Measurements from ENCODE around the gene ENTPD6. TPM values are rescaled to one million over a fixed set of nuclear protein-coding genes. Genes with fewer than 3 reads are reported as not detected.

Gene ENTPD6
- total and polyA plus RNA-seq, 2 of the 4 experiments (the other 2 are of a cell fraction) = 61.1 to 98.6 TPM

DNA sequence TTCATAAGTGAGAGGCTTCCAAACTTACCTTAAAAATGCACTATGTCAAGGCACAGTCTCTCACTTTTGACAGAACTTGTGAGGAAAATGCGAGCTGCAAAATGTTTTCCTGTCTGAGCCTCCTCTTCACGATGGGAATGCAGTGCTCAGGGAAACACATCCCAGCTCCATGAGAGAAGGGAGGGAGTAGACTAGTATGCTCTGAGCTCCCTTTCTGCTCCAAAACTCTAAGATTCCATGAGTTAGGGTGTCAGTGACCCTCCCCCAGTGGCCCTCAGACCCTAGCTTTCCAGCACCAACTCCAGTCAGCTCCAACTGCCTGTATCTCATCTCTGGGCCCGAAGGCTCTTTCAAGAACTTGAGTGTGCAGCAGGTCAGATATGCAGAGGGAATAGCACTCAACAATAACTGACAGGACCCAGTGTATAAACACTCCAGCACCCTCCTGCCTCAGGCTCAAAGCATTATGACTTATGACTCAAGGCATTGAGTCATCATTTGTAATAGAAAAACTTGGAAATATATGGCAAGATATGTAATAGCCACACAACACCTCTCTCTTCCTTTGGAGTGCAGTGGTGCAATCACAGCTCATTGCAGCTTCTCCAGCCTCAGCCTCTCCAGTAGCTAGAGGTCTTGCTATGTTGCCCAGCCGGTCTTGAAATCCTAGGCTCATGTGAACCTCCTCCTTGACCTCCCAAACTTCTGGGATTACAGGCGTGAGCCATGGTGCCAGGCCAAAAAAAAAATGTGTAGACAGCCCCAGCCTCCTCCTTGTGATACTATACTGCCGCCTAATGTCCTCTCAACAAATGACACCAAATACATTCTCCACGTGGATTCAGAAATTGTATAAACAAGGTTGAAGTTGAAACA lies 16.7 kb upstream of the ENTPD6 start:
- H3K4me3 ChIP-seq (ENCODE audit: insufficient read depth, low read depth, low read length) = no peak overlapping the region
- ATAC-seq (ENCODE audit: low read depth) (peak; percentile 86), DNase-seq (peak; percentile 91)
- peak overlapping the region; percentile 76 for H2AK9ac ChIP-seq (replicated peaks; ENCODE audit: low read depth, low read length, poor library complexity)
- peaks cover 5% of the 10 kb centered on the region for H3K4me1 ChIP-seq (ENCODE audit: control insufficient read depth, insufficient read depth, low read length)
- no peaks in the 10 kb centered on the region for H3K9me3 ChIP-seq (ENCODE audit: control insufficient read depth, insufficient read depth, low read length)
- no peak overlapping the region for H3K4me2 ChIP-seq (ENCODE audit: low read depth, low read length)
- H3K79me1 ChIP-seq (ENCODE audit: low read depth in 1 of 2, low read length in 2 of 2) = no peaks in the 10 kb centered on the region
- no peak overlapping the region for H4K5ac ChIP-seq (ENCODE audit: low read depth, low read length)
- CTCF ChIA-PET = interaction anchor here (0.6 to 1.1 kb wide), 7 partner anchors 8 to 447 kb away, joined by 3 to 4 read pairs (median 3); no protein-coding TSS in a partner anchor
- intact Hi-C loops (cut with micrococcal nuclease) (loop anchor here (1.0 to 5.0 kb wide), 3 partner anchors 114 to 218 kb away; no protein-coding TSS in a partner anchor), in situ Hi-C loops (cut with MboI; ENCODE audit: low sequenced_read_pairs) (loop anchor here (10.0 kb wide), 2 partner anchors 104 to 174 kb away; no protein-coding TSS in a partner anchor), dilution Hi-C loops (cut with HindIII; ENCODE audit: low sequenced_read_pairs, unreplicated experiment) (no loop called here)
- TF ChIP-seq, protein P1, sequence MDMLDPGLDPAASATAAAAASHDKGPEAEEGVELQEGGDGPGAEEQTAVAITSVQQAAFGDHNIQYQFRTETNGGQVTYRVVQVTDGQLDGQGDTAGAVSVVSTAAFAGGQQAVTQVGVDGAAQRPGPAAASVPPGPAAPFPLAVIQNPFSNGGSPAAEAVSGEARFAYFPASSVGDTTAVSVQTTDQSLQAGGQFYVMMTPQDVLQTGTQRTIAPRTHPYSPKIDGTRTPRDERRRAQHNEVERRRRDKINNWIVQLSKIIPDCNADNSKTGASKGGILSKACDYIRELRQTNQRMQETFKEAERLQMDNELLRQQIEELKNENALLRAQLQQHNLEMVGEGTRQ (IDR thresholded peaks at IDR 0.05; ENCODE audit: low read depth, low read length) = peak; percentile 23; the same call in 1 of the 2 replicates
- no peak for TF ChIP-seq POLR2A (IDR thresholded peaks at IDR 0.05; ENCODE audit: low read depth, low read length)
- TF ChIP-seq, protein P2, sequence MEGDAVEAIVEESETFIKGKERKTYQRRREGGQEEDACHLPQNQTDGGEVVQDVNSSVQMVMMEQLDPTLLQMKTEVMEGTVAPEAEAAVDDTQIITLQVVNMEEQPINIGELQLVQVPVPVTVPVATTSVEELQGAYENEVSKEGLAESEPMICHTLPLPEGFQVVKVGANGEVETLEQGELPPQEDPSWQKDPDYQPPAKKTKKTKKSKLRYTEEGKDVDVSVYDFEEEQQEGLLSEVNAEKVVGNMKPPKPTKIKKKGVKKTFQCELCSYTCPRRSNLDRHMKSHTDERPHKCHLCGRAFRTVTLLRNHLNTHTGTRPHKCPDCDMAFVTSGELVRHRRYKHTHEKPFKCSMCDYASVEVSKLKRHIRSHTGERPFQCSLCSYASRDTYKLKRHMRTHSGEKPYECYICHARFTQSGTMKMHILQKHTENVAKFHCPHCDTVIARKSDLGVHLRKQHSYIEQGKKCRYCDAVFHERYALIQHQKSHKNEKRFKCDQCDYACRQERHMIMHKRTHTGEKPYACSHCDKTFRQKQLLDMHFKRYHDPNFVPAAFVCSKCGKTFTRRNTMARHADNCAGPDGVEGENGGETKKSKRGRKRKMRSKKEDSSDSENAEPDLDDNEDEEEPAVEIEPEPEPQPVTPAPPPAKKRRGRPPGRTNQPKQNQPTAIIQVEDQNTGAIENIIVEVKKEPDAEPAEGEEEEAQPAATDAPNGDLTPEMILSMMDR (conservative IDR thresholded peaks at IDR 0.05; ENCODE audit: low read depth, low read length) = peak; percentile 81
- TF ChIP-seq, protein P3, sequence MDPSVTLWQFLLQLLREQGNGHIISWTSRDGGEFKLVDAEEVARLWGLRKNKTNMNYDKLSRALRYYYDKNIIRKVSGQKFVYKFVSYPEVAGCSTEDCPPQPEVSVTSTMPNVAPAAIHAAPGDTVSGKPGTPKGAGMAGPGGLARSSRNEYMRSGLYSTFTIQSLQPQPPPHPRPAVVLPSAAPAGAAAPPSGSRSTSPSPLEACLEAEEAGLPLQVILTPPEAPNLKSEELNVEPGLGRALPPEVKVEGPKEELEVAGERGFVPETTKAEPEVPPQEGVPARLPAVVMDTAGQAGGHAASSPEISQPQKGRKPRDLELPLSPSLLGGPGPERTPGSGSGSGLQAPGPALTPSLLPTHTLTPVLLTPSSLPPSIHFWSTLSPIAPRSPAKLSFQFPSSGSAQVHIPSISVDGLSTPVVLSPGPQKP (IDR thresholded peaks at IDR 0.05; ENCODE audit: borderline replicate concordance, low read depth, low read length) = no peak
- TF ChIP-seq MAZ (IDR thresholded peaks at IDR 0.05; ENCODE audit: borderline replicate concordance, low read depth, low read length) = 0 out of 2 replicates have a peak, but pooled peaks have one; percentile 13
- peak; percentile 94 for TF ChIP-seq CEBPB (IDR thresholded peaks at IDR 0.05; ENCODE audit: low read depth, low read length)
- peak; percentile 41; the same call in 1 of the 2 replicates for TF ChIP-seq MXI1 (IDR thresholded peaks at IDR 0.05; ENCODE audit: borderline replicate concordance, low read depth, low read length)
- TF ChIP-seq RAD21 (IDR thresholded peaks at IDR 0.05; ENCODE audit: low read length) = peak; percentile 92
- peak; percentile 78 for TF ChIP-seq FOS (IDR thresholded peaks at IDR 0.05; ENCODE audit: low read depth, low read length)
- TF ChIP-seq SMC3 (IDR thresholded peaks at IDR 0.05; ENCODE audit: low read depth, low read length) = peak; percentile 70
- TF ChIP-seq NFE2L2 (IDR thresholded peaks at IDR 0.05; ENCODE audit: low read depth, low read length) = no peak
- H3K36me3 ChIP-seq (ENCODE audit: control insufficient read depth, insufficient read depth, low read length) = no peaks in the 10 kb centered on the region
- no peak overlapping the region for H3K27ac ChIP-seq (ENCODE audit: insufficient read depth, low read length)
- H2AK5ac ChIP-seq (ENCODE audit: low read depth, low read length) = no peak overlapping the region
- WGBS, 2 experiments (ENCODE audit: extremely low coverage in 2 of 2, insufficient read length in 1 of 2) = no CpG with 5 or more reads among the region's 7 CpGs
- H3K14ac ChIP-seq (replicated peaks; ENCODE audit: low read depth, low read length) = no peak overlapping the region
- no peak overlapping the region for H3K56ac ChIP-seq (ENCODE audit: extremely low read depth, insufficient read depth, low read length)
- H3K9ac ChIP-seq (ENCODE audit: low read depth, low read length) = no peak overlapping the region
- peaks cover 9% of the 10 kb centered on the region for H3K9me1 ChIP-seq (ENCODE audit: insufficient read depth, low read length)
- peaks cover 12% of the 10 kb centered on the region for H3K27me3 ChIP-seq (ENCODE audit: control insufficient read depth, insufficient read depth, low read length)
- H2BK5ac ChIP-seq (ENCODE audit: low read depth, low read length, poor library complexity, severe bottlenecking) = no peak overlapping the region
- H4K91ac ChIP-seq (ENCODE audit: insufficient read depth, low read depth, low read length) = no peak overlapping the region
- H2AFZ ChIP-seq (replicated peaks; ENCODE audit: low read length, poor library complexity) = peak overlapping the region; percentile 85
- POLR2A ChIA-PET (ENCODE audit: unreplicated experiment) = no interaction called here
- no peak overlapping the region for H4K8ac ChIP-seq (ENCODE audit: low read depth in 2 of 2, low read length in 2 of 2)
- H2BK20ac ChIP-seq (ENCODE audit: low read depth, low read length) = peak overlapping the region; percentile 43; the same call in 1 of the 2 replicates
- no peak overlapping the region for H3K4ac ChIP-seq (ENCODE audit: low read depth, low read length)
- no peak overlapping the region for H3K18ac ChIP-seq (ENCODE audit: low read depth, low read length)
- H2BK120ac ChIP-seq (ENCODE audit: low read depth, low read length) = no peak overlapping the region; the same call in 1 of the 2 replicates
- H4K20me1 ChIP-seq (ENCODE audit: insufficient read depth, low read length) = peaks cover 10% of the 10 kb centered on the region
- H3K23ac ChIP-seq (ENCODE audit: low read depth, low read length) = no peak overlapping the region
- BruUV-seq (replicated peaks) = no TSS peak
- no peak overlapping the region for H2BK15ac ChIP-seq (ENCODE audit: low read depth, low read length)

Data from IMR-90 (cell line).